Vagina (tissue), 2 donors: ENCODE results near the gene EHBP1L1.

Source experiments
- CTCF ChIP-seq, 3 experiments: fragments of 450-650 bp in 2 of 3; fragments of 200-600 bp in 1 of 3; sonication (generic) in 1 of 3; IDR thresholded peaks; one replicate each; pipeline ENCODE4 v1.5.1; 2017 to 2019; ENCODE audit warnings: antibody characterized with exemption in 3 of 3, mild to moderate bottlenecking in 2 of 3, moderate library complexity in 2 of 3
- POLR2A ChIP-seq, 2 donors: fragments of 450-650 bp; IDR thresholded peaks; one replicate each; pipeline ENCODE4 v1.6.1; 2017; ENCODE audit warnings: antibody characterized with exemption in 2 of 2, mild to moderate bottlenecking in 2 of 2, moderate library complexity in 2 of 2

GRCh38 chr11:65558930-65559509 is 16.8 kb upstream of the EHBP1L1 start:
- no peak for TF ChIP-seq CTCF (IDR thresholded peaks at IDR 0.05)
- no peak for TF ChIP-seq POLR2A (IDR thresholded peaks at IDR 0.05)
